ENCODE results near the gene CPNE6.
A peak's percentile ranks its signal among the peaks of the same experiment; 100 is the strongest.
"Not testable (repeated sequence)": the region's sequence is repeated elsewhere in the genome, so short reads cannot be mapped to it uniquely, and the experiment has no call there.

CPNE6 gene

GRCh38 chr14:24105609-24106239 lies 34.4 kb downstream of the CPNE6 start:
- not testable (repeated sequence) for DNase-seq (ENCODE audit: low spot score)

GRCh38 chr14:24106672-24107271 lies 35.4 kb downstream of the CPNE6 start:
- no peak for DNase-seq (ENCODE audit: low spot score)

GRCh38 chr14:24108336-24108874 lies 37.0 kb downstream of the CPNE6 start:
- no peak for DNase-seq (ENCODE audit: low spot score)

- DNase-seq (ENCODE audit: low spot score): no peak
These were observed 38.7 kb downstream of the CPNE6 start for GRCh38 chr14:24110060-24110459.

- DNase-seq (ENCODE audit: low spot score): no peak
These were observed 39.2 kb downstream of the CPNE6 start for GRCh38 chr14:24110523-24110922.

- DNase-seq (ENCODE audit: low spot score): no peak
These were observed 42.0 kb downstream of the CPNE6 start for GRCh38 chr14:24113379-24113800.

GRCh38 chr14:24113801-24114531 lies 42.6 kb downstream of the CPNE6 start:
- peak; percentile 90 for DNase-seq (ENCODE audit: low spot score)

- peak; percentile 96 for DNase-seq (ENCODE audit: low spot score)
These were observed 43.4 kb downstream of the CPNE6 start, which contains the start of the genes DCAF11 and NRL for GRCh38 chr14:24114532-24115421. Gene DCAF11 (plus strand): TSS chr14:24114777. CDS start chr14:24115595, 818 bp downstream. Gene NRL (minus strand): TSS chr14:24114949. CDS start chr14:24082848, 32,101 bp downstream.

GRCh38 chr14:24115422-24116127 lies 44.2 kb downstream of the CPNE6 start:
- no peak for DNase-seq (ENCODE audit: low spot score)

GRCh38 chr14:24116128-24116814 lies 44.9 kb downstream of the CPNE6 start:
- no peak for DNase-seq (ENCODE audit: low spot score)

- DNase-seq (ENCODE audit: low spot score): no peak
These were observed 45.8 kb downstream of the CPNE6 start for GRCh38 chr14:24117179-24117578.

- DNase-seq (ENCODE audit: low spot score): no peak
These were observed 48.3 kb downstream of the CPNE6 start for GRCh38 chr14:24119691-24120090.

- DNase-seq (ENCODE audit: low spot score): no peak
These were observed 49.8 kb downstream of the CPNE6 start for GRCh38 chr14:24121210-24121609.

- DNase-seq (ENCODE audit: low spot score): no peak
These were observed 51.1 kb downstream of the CPNE6 start for GRCh38 chr14:24122416-24122815.

- DNase-seq (ENCODE audit: low spot score): no peak
These were observed 51.5 kb downstream of the CPNE6 start for GRCh38 chr14:24122898-24123297.

- DNase-seq (ENCODE audit: low spot score): no peak
These were observed 52.4 kb downstream of the CPNE6 start for GRCh38 chr14:24123424-24124417.

- DNase-seq (ENCODE audit: low spot score): no peak
These were observed 55.6 kb downstream of the CPNE6 start for GRCh38 chr14:24126939-24127338.

- DNase-seq (ENCODE audit: low spot score): no peak
These were observed 56.3 kb downstream of the CPNE6 start for GRCh38 chr14:24127673-24128072.

Measured in HuH-7.5 (cell line).